Nephron progenitor cell (in vitro differentiated cells): ENCODE measurements around the gene COPS2.

Experiments used
- DNase-seq: peaks from one replicate; pipeline ENCODE4 v3.0.0; 2021
- H3K27ac Mint-ChIP-seq: 2 replicates; pipeline ENCODE4 v1.8.0; 2021; ENCODE audit warnings: mild to moderate bottlenecking, moderate library complexity, mixed read lengths
- H3K27me3 Mint-ChIP-seq: 2 replicates; pipeline ENCODE4 v1.8.0; 2021; ENCODE audit warnings: mild to moderate bottlenecking, low read depth, mixed read lengths; ENCODE audit not compliant: poor library complexity
- H3K36me3 Mint-ChIP-seq: 2 replicates; pipeline ENCODE4 v1.8.0; 2021; ENCODE audit warnings: low read depth, mixed read lengths
- H3K4me1 Mint-ChIP-seq: 2 replicates; pipeline ENCODE4 v1.8.0; 2021; ENCODE audit warnings: mixed read lengths
- H3K4me3 Mint-ChIP-seq: 2 replicates; pipeline ENCODE4 v1.8.0; 2021; ENCODE audit warnings: mild to moderate bottlenecking, moderate library complexity, mixed read lengths
- H3K9me3 Mint-ChIP-seq: 2 replicates; pipeline ENCODE4 v1.8.0; 2021; ENCODE audit warnings: mild to moderate bottlenecking, moderate library complexity, mixed read lengths
- CTCF ChIP-seq: fragments of 200-600 bp; sonication (generic); IDR thresholded peaks from 2 replicates; pipeline ENCODE4 v1.5.0; 2021; ENCODE audit warnings: antibody characterized with exemption

The COPS2 gene

GRCh38 chr15:49093252-49094105 is 61.9 kb downstream of the COPS2 start:
- Mint-ChIP-seq H3K27me3 (peaks cover 11% of the 10 kb centered on the region), H3K9me3 (no peaks in the 10 kb centered on the region), H3K36me3 (no peaks in the 10 kb centered on the region), H3K4me3 (no peak overlapping the region), H3K27ac (peak overlapping the region; percentile 53), H3K4me1 (no peaks in the 10 kb centered on the region)
- DNase-seq: no peak
- no peak for TF ChIP-seq CTCF

- no peaks in the 10 kb centered on the region for H3K4me1 Mint-ChIP-seq
- no peak for DNase-seq
- no peak overlapping the region for H3K27ac Mint-ChIP-seq
- no peak for TF ChIP-seq CTCF
- H3K9me3 Mint-ChIP-seq: no peaks in the 10 kb centered on the region
- no peaks in the 10 kb centered on the region for H3K36me3 Mint-ChIP-seq
- no peak overlapping the region for H3K4me3 Mint-ChIP-seq
- peaks cover 11% of the 10 kb centered on the region for H3K27me3 Mint-ChIP-seq
Observed at GRCh38 chr15:49088996-49089395, 66.4 kb downstream of the COPS2 start.

GRCh38 chr15:49085696-49086459 is 69.5 kb downstream of the COPS2 start:
- H3K9me3 Mint-ChIP-seq: no peaks in the 10 kb centered on the region
- DNase-seq: no peak
- H3K27me3 Mint-ChIP-seq: peaks cover 8% of the 10 kb centered on the region
- no peaks in the 10 kb centered on the region for H3K4me1 Mint-ChIP-seq
- H3K27ac Mint-ChIP-seq: no peak overlapping the region
- H3K36me3 Mint-ChIP-seq: no peaks in the 10 kb centered on the region
- no peak for TF ChIP-seq CTCF
- H3K4me3 Mint-ChIP-seq: no peak overlapping the region

- no peak for DNase-seq
- Mint-ChIP-seq H3K27ac (no peak overlapping the region), H3K27me3 (peaks cover 10% of the 10 kb centered on the region)
Observed at GRCh38 chr15:49084285-49084570, 71.2 kb downstream of the COPS2 start.

GRCh38 chr15:49083401-49084284 is 71.8 kb downstream of the COPS2 start:
- no peaks in the 10 kb centered on the region for H3K9me3 Mint-ChIP-seq
- H3K4me3 Mint-ChIP-seq: no peak overlapping the region
- no peak for DNase-seq
- no peaks in the 10 kb centered on the region for H3K4me1 Mint-ChIP-seq
- peaks cover 7% of the 10 kb centered on the region for H3K27me3 Mint-ChIP-seq
- TF ChIP-seq CTCF: no peak
- no peaks in the 10 kb centered on the region for H3K36me3 Mint-ChIP-seq
- H3K27ac Mint-ChIP-seq: peak overlapping the region; percentile 13

More at GRCh38 chr15:49084285-49084570, 71.2 kb downstream of the COPS2 start:
- Mint-ChIP-seq H3K36me3 (no peaks in the 10 kb centered on the region), H3K4me3 (no peak overlapping the region), H3K4me1 (no peaks in the 10 kb centered on the region), H3K9me3 (no peaks in the 10 kb centered on the region)
- no peak for TF ChIP-seq CTCF
